Activated naive CD4-positive, alpha-beta T cell treated with anti-CD3 and anti-CD28 coated beads, Interleukin-2, amount 10 ng/mL, durations not matched to agents 7 days and 5 days (primary cell): ENCODE results near the gene NRM.
"Not testable (repeated sequence)": the region's sequence is repeated elsewhere in the genome, so short reads cannot be mapped to it uniquely, and the experiment has no call there.

Experiments used
- CTCF ChIA-PET: fragments of 350-600 bp; sonication (Branson Sonifier 250); formaldehyde crosslinking; loops from one replicate; lab custom pipeline; 2021; ENCODE audit warnings: antibody characterized with exemption; lab: Charles Lee
- DNase-seq: peaks from one replicate; pipeline ENCODE4 v3.0.0-alpha.2; 2020
- H3K27ac Mint-ChIP-seq: one replicate; pipeline ENCODE4 v1.8.0; 2021; ENCODE audit warnings: mild to moderate bottlenecking, moderate library complexity, mixed read lengths
- H3K27me3 Mint-ChIP-seq: one replicate; pipeline ENCODE4 v1.8.0; 2021; ENCODE audit warnings: mild to moderate bottlenecking, mixed read lengths
- H3K36me3 Mint-ChIP-seq: one replicate; pipeline ENCODE4 v1.8.0; 2021; ENCODE audit warnings: mixed read lengths
- H3K4me1 Mint-ChIP-seq: one replicate; pipeline ENCODE4 v1.8.0; 2021; ENCODE audit warnings: mixed read lengths
- H3K4me3 Mint-ChIP-seq: one replicate; pipeline ENCODE4 v1.8.0; 2021; ENCODE audit warnings: mild to moderate bottlenecking, moderate library complexity, mixed read lengths
- H3K9me3 Mint-ChIP-seq: one replicate; pipeline ENCODE4 v1.8.0; 2021; ENCODE audit warnings: mixed read lengths

Gene NRM

GRCh38 chr6:30723843-30724741 lies 33.3 kb upstream of the NRM start:
- H3K27me3 Mint-ChIP-seq, DNase-seq, H3K9me3 Mint-ChIP-seq: not testable (repeated sequence)
- Mint-ChIP-seq H3K4me1 (peaks cover 55% of the 10 kb centered on the region), H3K4me3 (peak overlapping the region; percentile 88), H3K27ac (peak overlapping the region; percentile 80), H3K36me3 (peaks cover 71% of the 10 kb centered on the region)
- CTCF ChIA-PET = interaction anchor here (1.2 to 12.3 kb wide), 5 partner anchors 12 to 83 kb away, joined by 3 to 285 read pairs (median 8); no protein-coding TSS in a partner anchor

GRCh38 chr6:30723159-30723842 lies 32.5 kb upstream of the NRM start:
- DNase-seq, H3K9me3 Mint-ChIP-seq, H3K27me3 Mint-ChIP-seq: not testable (repeated sequence)
- peaks cover 70% of the 10 kb centered on the region for H3K36me3 Mint-ChIP-seq
- H3K4me1 Mint-ChIP-seq = peaks cover 63% of the 10 kb centered on the region
- CTCF ChIA-PET = interaction anchor here (0.7 to 12.3 kb wide), 16 partner anchors 8 to 237 kb away, joined by 3 to 285 read pairs (median 4); partner anchors contain the start of gene DHX16
- peak overlapping the region; percentile 88 for H3K4me3 Mint-ChIP-seq
- H3K27ac Mint-ChIP-seq = peak overlapping the region; percentile 80

- H3K36me3 Mint-ChIP-seq = peaks cover 65% of the 10 kb centered on the region
- CTCF ChIA-PET = interaction anchor here (0.5 to 12.3 kb wide), 23 partner anchors 9 to 365 kb away, joined by 3 to 285 read pairs (median 3); partner anchors contain the start of genes DHX16 and VARS2
- peaks cover 60% of the 10 kb centered on the region for H3K4me1 Mint-ChIP-seq
- peak overlapping the region; percentile 88 for H3K4me3 Mint-ChIP-seq
- no peaks in the 10 kb centered on the region for H3K9me3 Mint-ChIP-seq
- peak; percentile 88 for DNase-seq
- peak overlapping the region; percentile 92 for H3K27ac Mint-ChIP-seq
- H3K27me3 Mint-ChIP-seq = no peaks in the 10 kb centered on the region
Observed at GRCh38 chr6:30722280-30723112, 31.7 kb upstream of the NRM start.

- DNase-seq, H3K27me3 Mint-ChIP-seq, H3K9me3 Mint-ChIP-seq: not testable (repeated sequence)
- Mint-ChIP-seq H3K4me1 (peaks cover 62% of the 10 kb centered on the region), H3K27ac (peak overlapping the region; percentile 92), H3K36me3 (peaks cover 63% of the 10 kb centered on the region), H3K4me3 (peak overlapping the region; percentile 88)
- CTCF ChIA-PET = interaction anchor here (0.5 to 12.3 kb wide), 18 partner anchors 10 to 366 kb away, joined by 3 to 285 read pairs (median 4); partner anchors contain the start of genes DHX16 and VARS2
Observed at GRCh38 chr6:30722025-30722279, 31.2 kb upstream of the NRM start.

GRCh38 chr6:30721198-30722024 lies 30.6 kb upstream of the NRM start:
- peak; percentile 93 for DNase-seq
- peaks cover 64% of the 10 kb centered on the region for H3K4me1 Mint-ChIP-seq
- H3K27me3 Mint-ChIP-seq = no peaks in the 10 kb centered on the region
- peak overlapping the region; percentile 88 for H3K4me3 Mint-ChIP-seq
- no peaks in the 10 kb centered on the region for H3K9me3 Mint-ChIP-seq
- peaks cover 63% of the 10 kb centered on the region for H3K36me3 Mint-ChIP-seq
- CTCF ChIA-PET = interaction anchor here (0.5 to 12.3 kb wide), 15 partner anchors 10 to 366 kb away, joined by 3 to 285 read pairs (median 4); partner anchors contain the start of genes DHX16 and VARS2
- H3K27ac Mint-ChIP-seq = peak overlapping the region; percentile 92

- Mint-ChIP-seq H3K4me3 (peak overlapping the region; percentile 88), H3K27me3 (no peaks in the 10 kb centered on the region), H3K4me1 (peaks cover 66% of the 10 kb centered on the region), H3K9me3 (no peaks in the 10 kb centered on the region), H3K27ac (peak overlapping the region; percentile 92), H3K36me3 (peaks cover 65% of the 10 kb centered on the region)
- CTCF ChIA-PET = interaction anchor here (1.0 to 12.3 kb wide), 5 partner anchors 13 to 106 kb away, joined by 3 to 285 read pairs (median 8); no protein-coding TSS in a partner anchor
- DNase-seq = peak; percentile 75
Observed at GRCh38 chr6:30720738-30721197, 30.0 kb upstream of the NRM start.

- H3K4me1 Mint-ChIP-seq = peaks cover 66% of the 10 kb centered on the region
- H3K4me3 Mint-ChIP-seq = peak within 1 kb of the TSS; percentile 88
- peak; percentile 97 for DNase-seq
- H3K27ac Mint-ChIP-seq = peak within 1 kb of the TSS; percentile 92
- peaks cover 64% of the 10 kb centered on the region for H3K36me3 Mint-ChIP-seq
- CTCF ChIA-PET = interaction anchor here (1.2 to 12.3 kb wide), 5 partner anchors 11 to 105 kb away, joined by 3 to 285 read pairs (median 5); partner anchors contain the start of gene MRPS18B
- H3K9me3 Mint-ChIP-seq = no peaks in the 10 kb centered on the region
- H3K27me3 Mint-ChIP-seq = no peaks in the 10 kb centered on the region
Observed at GRCh38 chr6:30719791-30720737, 29.3 kb upstream of the NRM start, which contains the start of gene TUBB. Gene TUBB (plus strand): TSS chr6:30720352. CDS start chr6:30720507, 155 bp downstream.

GRCh38 chr6:30719356-30719755 lies 28.6 kb upstream of the NRM start:
- H3K27me3 Mint-ChIP-seq = no peaks in the 10 kb centered on the region
- peaks cover 64% of the 10 kb centered on the region for H3K36me3 Mint-ChIP-seq
- H3K4me1 Mint-ChIP-seq = peaks cover 64% of the 10 kb centered on the region
- CTCF ChIA-PET = interaction anchor here (1.2 to 12.3 kb wide), 4 partner anchors 12 to 101 kb away, joined by 3 to 285 read pairs (median 6); partner anchors contain the start of gene MRPS18B
- H3K9me3 Mint-ChIP-seq = no peaks in the 10 kb centered on the region
- peak overlapping the region; percentile 88 for H3K4me3 Mint-ChIP-seq
- peak overlapping the region; percentile 92 for H3K27ac Mint-ChIP-seq
- no peak for DNase-seq

GRCh38 chr6:30717845-30718720 lies 27.3 kb upstream of the NRM start:
- H3K27me3 Mint-ChIP-seq, H3K9me3 Mint-ChIP-seq, DNase-seq: not testable (repeated sequence)
- peaks cover 63% of the 10 kb centered on the region for H3K36me3 Mint-ChIP-seq
- H3K4me3 Mint-ChIP-seq = peak overlapping the region; percentile 88
- peaks cover 60% of the 10 kb centered on the region for H3K4me1 Mint-ChIP-seq
- CTCF ChIA-PET = interaction anchor here (0.8 to 12.3 kb wide), 4 partner anchors 13 to 100 kb away, joined by 3 to 285 read pairs (median 4); partner anchors contain the start of gene MRPS18B
- H3K27ac Mint-ChIP-seq = peak overlapping the region; percentile 97

- no peaks in the 10 kb centered on the region for H3K9me3 Mint-ChIP-seq
- H3K36me3 Mint-ChIP-seq = peaks cover 63% of the 10 kb centered on the region
- peak within 1 kb of the TSS; percentile 97 for H3K27ac Mint-ChIP-seq
- H3K27me3 Mint-ChIP-seq = no peaks in the 10 kb centered on the region
- CTCF ChIA-PET = interaction anchor here (0.6 to 12.3 kb wide), 4 partner anchors 13 to 191 kb away, joined by 3 to 285 read pairs (median 3); partner anchors contain the start of genes GTF2H4 and MRPS18B
- H3K4me1 Mint-ChIP-seq = peaks cover 62% of the 10 kb centered on the region
- DNase-seq = peak; percentile 100
- H3K4me3 Mint-ChIP-seq = peak within 1 kb of the TSS; percentile 88
Observed at GRCh38 chr6:30717129-30717844, 26.5 kb upstream of the NRM start, which contains the start of gene MDC1. Gene MDC1 (minus strand): TSS chr6:30717281. CDS start chr6:30715175, 2,106 bp downstream.
